ENCODE data around the gene AXL. TPM values are rescaled to one million over a fixed set of nuclear protein-coding genes. Genes with fewer than 3 reads are reported as not detected.

AXL gene
- total RNA-seq, result under 1 TPM; 0.17 to 0.30 TPM

DNA sequence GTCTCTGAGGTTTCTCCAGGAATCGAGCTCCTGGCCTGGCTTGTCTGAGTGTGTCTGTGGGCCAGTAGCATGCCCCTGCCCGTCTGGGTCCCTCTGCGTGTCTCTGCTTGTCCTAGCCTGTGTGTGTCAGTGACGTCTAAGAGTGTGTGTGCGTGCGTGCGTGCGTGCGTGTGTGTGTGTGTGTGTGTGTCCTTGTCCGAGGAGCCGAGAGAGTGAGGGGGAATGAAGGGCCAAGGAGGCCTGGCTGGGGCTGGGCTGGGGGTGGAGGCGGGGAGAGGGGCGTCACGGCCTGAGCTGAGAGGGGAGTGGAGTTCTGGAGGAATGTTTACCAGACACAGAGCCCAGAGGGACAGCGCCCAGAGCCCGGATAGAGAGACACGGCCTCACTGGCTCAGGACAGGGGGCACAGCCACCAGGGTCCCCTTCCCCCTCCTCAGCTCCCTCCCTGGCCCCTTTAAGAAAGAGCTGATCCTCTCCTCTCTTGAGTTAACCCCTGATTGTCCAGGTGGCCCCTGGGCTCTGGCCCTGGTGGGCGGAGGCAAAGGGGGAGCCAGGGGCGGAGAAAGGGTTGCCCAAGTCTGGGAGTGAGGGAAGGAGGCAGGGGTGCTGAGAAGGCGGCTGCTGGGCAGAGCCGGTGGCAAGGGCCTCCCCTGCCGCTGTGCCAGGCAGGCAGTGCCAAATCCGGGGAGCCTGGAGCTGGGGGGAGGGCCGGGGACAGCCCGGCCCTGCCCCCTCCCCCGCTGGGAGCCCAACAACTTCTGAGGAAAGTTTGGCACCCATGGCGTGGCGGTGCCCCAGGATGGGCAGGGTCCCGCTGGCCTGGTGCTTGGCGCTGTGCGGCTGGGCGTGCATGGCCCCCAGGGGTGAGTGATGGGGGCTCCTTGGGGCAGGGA lies at the start of gene AXL:
AXL (plus strand) TSS at position 609 of the 893 bp plus-strand sequence; CDS start at position 779, 170 bp downstream.

GRCh38 chr19:41192574-41193429 lies 26.2 kb upstream of the AXL start, which contains the start of gene CYP2S1:
Gene CYP2S1 (plus strand): TSS chr19:41193219. CDS start chr19:41193265, 46 bp downstream.

DNA sequence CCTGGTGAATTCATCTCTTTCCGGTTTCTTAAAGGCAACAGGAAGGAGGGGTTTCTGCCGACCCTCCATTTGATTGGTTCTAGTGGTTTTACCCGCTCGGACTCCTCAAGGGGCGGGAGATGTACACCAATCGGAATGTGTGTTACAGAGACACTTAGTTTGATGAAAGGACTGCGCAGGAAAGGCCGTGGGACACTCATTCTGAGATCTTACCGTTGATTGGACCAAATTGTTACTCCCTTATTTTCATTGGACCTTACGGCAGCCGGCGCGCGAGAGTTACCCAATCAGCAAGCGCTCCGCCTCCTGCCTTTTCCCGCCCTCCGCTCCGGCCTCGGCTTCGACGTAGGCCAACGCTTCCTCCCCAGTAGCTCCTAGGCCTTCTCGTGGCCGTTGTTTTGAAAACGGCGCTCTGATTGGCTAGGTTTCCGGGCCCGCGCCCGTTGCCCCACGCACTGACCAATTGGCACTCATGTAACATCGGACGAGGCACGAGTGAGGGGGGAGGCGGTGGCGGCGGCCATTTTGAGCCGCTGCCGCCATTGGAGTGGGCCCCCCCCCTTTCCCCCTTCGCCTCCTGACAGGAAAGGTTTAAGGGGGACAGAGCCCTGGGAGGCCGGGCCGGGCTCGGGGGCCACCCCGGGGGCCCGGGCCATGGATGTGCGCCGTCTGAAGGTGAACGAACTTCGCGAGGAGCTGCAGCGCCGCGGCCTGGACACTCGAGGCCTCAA lies 45.0 kb downstream of the AXL start, which contains the start of gene HNRNPUL1:
HNRNPUL1 (plus strand) TSS at position 523 of the 731 bp plus-strand sequence; CDS start at position 655, 132 bp downstream.

GRCh38 chr19:41310033-41310831 lies 91.2 kb downstream of the AXL start, which contains the start of gene CCDC97:
Gene CCDC97 (plus strand): TSS chr19:41310172. CDS start chr19:41310311, 139 bp downstream.

Other genes starting within 250 kb of the AXL start
- not detected for gene CYP2B6, start 227.9 kb upstream of the AXL start, total RNA-seq
- gene CYP2A13, start 130.8 kb upstream of the AXL start, total RNA-seq, result not detected
- gene CYP2F1, start 104.8 kb upstream of the AXL start, total RNA-seq, result not detected
- gene CYP2S1, start 26.0 kb upstream of the AXL start, total RNA-seq, result 1 to 10 TPM in 1 of 2 experiments, under 1 TPM in 1; 0.94 to 1.8 TPM
- 100 to 1,000 TPM; 331 to 335 TPM for gene HNRNPUL1, start 45.1 kb downstream of the AXL start, total RNA-seq
- 10 to 100 TPM; 39.4 to 40.0 TPM for gene CCDC97, start 90.9 kb downstream of the AXL start, total RNA-seq
- 100 to 1,000 TPM; 226 to 232 TPM for gene TGFB1, start 134.7 kb downstream of the AXL start, total RNA-seq
- 10 to 100 TPM; 10.7 to 14.3 TPM for gene B9D2, start 144.9 kb downstream of the AXL start, total RNA-seq
- gene TMEM91, start 157.3 kb downstream of the AXL start, total RNA-seq, result 1 to 10 TPM; 8.9 TPM
- gene EXOSC5, start 178.1 kb downstream of the AXL start, total RNA-seq, result 10 to 100 TPM; 26.3 to 28.4 TPM
- 10 to 100 TPM; 18.3 to 20.3 TPM for gene BCKDHA, start 178.6 kb downstream of the AXL start, total RNA-seq
- gene B3GNT8, start 208.2 kb downstream of the AXL start, total RNA-seq, result 1 to 10 TPM in 1 of 2 experiments, under 1 TPM in 1; 0.88 to 2.0 TPM
- gene DMAC2, start 220.7 kb downstream of the AXL start, total RNA-seq, result 10 to 100 TPM; 39.4 to 42.0 TPM
- gene ERICH4, start 223.9 kb downstream of the AXL start, total RNA-seq, result not detected